SK-N-SH (cell line): ENCODE data around the gene MYADML2. TPM values are rescaled to one million over a fixed set of nuclear protein-coding genes. Genes with fewer than 3 reads are reported as not detected.
A peak's percentile ranks its signal among the peaks of the same experiment; 100 is the strongest.

Experiments
- CTCF ChIA-PET: fragments of 300-600, 350-600 bp; formaldehyde crosslinking; extraction: SDS; loops from one replicate; lab custom pipeline; 2021; lab: Yijun Ruan, JAX
- POLR2A ChIA-PET: fragments of 350-600 bp; sonication (Branson Sonifier 250); formaldehyde crosslinking; extraction: SDS; loops from one replicate; lab custom pipeline; 2020; ENCODE audit warnings: antibody characterized with exemption, inconsistent platforms; lab: Yijun Ruan, JAX
- DNase-seq: peaks from one replicate; pipeline ENCODE4 v3.0.0; 2012
- H2AFZ ChIP-seq: fragments of 200-600 bp; sonication (generic); 2 replicates; pipeline ENCODE4 v1.8.1; 2016; ENCODE audit warnings: antibody characterized with exemption, mild to moderate bottlenecking, low read depth
- H3F3A ChIP-seq: fragments of 200-600 bp; sonication (generic); replicated peaks from 2 replicates; pipeline ENCODE3; 2016; ENCODE audit warnings: antibody characterized with exemption, mild to moderate bottlenecking; ENCODE audit not compliant: insufficient read depth
- H3K27ac ChIP-seq, 2 experiments: fragments of 200-500 bp in 1 of 2; fragments of 200-600 bp in 1 of 2; sonication (Bioruptor generic) in 1 of 2; sonication (generic), shearing (Covaris generic) in 1 of 2; 2 replicates each; pipeline versions ENCODE4 v1.5.1 to v1.6.1; 2014 to 2016; ENCODE audit warnings: low read depth in 2 of 2, inconsistent platforms in 1 of 2, low read length in 1 of 2, mild to moderate bottlenecking in 1 of 2, mixed read lengths in 1 of 2
- H3K27me3 ChIP-seq: fragments of 200-600 bp; sonication (generic), shearing (Covaris generic); 2 replicates; pipeline ENCODE4 v1.6.1; 2016; ENCODE audit warnings: mixed run types; ENCODE audit not compliant: insufficient read depth
- H3K36me3 ChIP-seq, 2 experiments: fragments of 200-500 bp in 1 of 2; fragments of 200-600 bp in 1 of 2; sonication (Bioruptor generic) in 1 of 2; sonication (generic) in 1 of 2; replicated peaks in 1 of 2; 2 replicates each; pipeline versions ENCODE3 to v1.5.1; 2014 to 2016; ENCODE audit warnings: low read length in 1 of 2, mild to moderate bottlenecking in 1 of 2; ENCODE audit not compliant: insufficient read depth in 2 of 2, control insufficient read depth in 1 of 2
- H3K4me1 ChIP-seq, 2 experiments: fragments of 200-500 bp in 1 of 2; fragments of 200-600 bp in 1 of 2; sonication (Bioruptor generic) in 1 of 2; sonication (generic), shearing (Covaris generic) in 1 of 2; 2 replicates each; pipeline versions ENCODE4 v1.5.1 to v1.6.1; 2014 to 2016; ENCODE audit warnings: low read depth in 1 of 2, low read length in 1 of 2, mixed run types in 1 of 2; ENCODE audit not compliant: insufficient read depth in 2 of 2, control insufficient read depth in 1 of 2
- H3K4me2 ChIP-seq: fragments of 200-600 bp; sonication (generic), shearing (Covaris generic); 2 replicates; pipeline ENCODE4 v1.6.1; 2017; ENCODE audit warnings: mixed run types
- H3K4me3 ChIP-seq, 2 experiments: fragments of 200-500 bp in 1 of 2; fragments of 200-600 bp in 1 of 2; sonication (Bioruptor generic) in 1 of 2; sonication (generic), shearing (Covaris generic) in 1 of 2; 2 replicates each; pipeline versions ENCODE4 v1.5.1 to v1.8.1; 2014 to 2016; ENCODE audit warnings: low read depth in 2 of 2, inconsistent platforms in 1 of 2, low read length in 1 of 2, mild to moderate bottlenecking in 1 of 2, mixed read lengths in 1 of 2, moderate library complexity in 1 of 2
- H3K79me2 ChIP-seq: fragments of 200-600 bp; sonication (generic); 2 replicates; pipeline ENCODE4 v1.8.1; 2017; ENCODE audit warnings: mild to moderate bottlenecking; ENCODE audit not compliant: insufficient read depth
- H3K9ac ChIP-seq: fragments of 200-600 bp; sonication (generic); 2 replicates; pipeline ENCODE4 v1.6.1; 2017; ENCODE audit warnings: mixed run types
- H3K9me2 ChIP-seq: fragments of 200-600 bp; sonication (generic); 2 replicates; pipeline ENCODE4 v1.6.1; 2017; ENCODE audit warnings: mixed run types
- H3K9me3 ChIP-seq: fragments of 200-600 bp; sonication (generic); 2 replicates; pipeline ENCODE4 v1.6.1; 2017; ENCODE audit warnings: mixed run types, mild to moderate bottlenecking, moderate library complexity
- H4K20me1 ChIP-seq: fragments of 200-600 bp; sonication (generic); 2 replicates; pipeline ENCODE4 v1.6.1; 2017; ENCODE audit warnings: mild to moderate bottlenecking, mixed run types; ENCODE audit not compliant: insufficient read depth
- CTCF ChIP-seq: fragments of 200-600 bp; sonication (generic); IDR thresholded peaks from 2 replicates; pipeline ENCODE4 v1.6.1; 2017; ENCODE audit warnings: antibody characterized with exemption, mild to moderate bottlenecking, moderate library complexity
- ELF1 ChIP-seq: IDR thresholded peaks from 2 replicates; pipeline ENCODE4 v1.4.0; 2012
- EP300 ChIP-seq, 2 experiments: IDR thresholded peaks; 2 replicates each; pipeline versions ENCODE4 v1.4.0 to v1.6.1; 2012; ENCODE audit warnings: borderline replicate concordance in 1 of 2, low read depth in 1 of 2, low read length in 1 of 2
- FOXJ3 ChIP-seq: sonication (generic); formaldehyde crosslinking; IDR thresholded peaks from 2 replicates; pipeline ENCODE4 v1.5.1; 2020; ENCODE audit warnings: mild to moderate bottlenecking, missing genetic modification reagents
- GABPA ChIP-seq: IDR thresholded peaks from 2 replicates; pipeline ENCODE4 v1.4.0; 2012; ENCODE audit warnings: low read depth, mild to moderate bottlenecking
- MAX ChIP-seq: IDR thresholded peaks from 2 replicates; pipeline ENCODE4 v1.4.0; 2012; ENCODE audit warnings: low read depth
- MXI1 ChIP-seq: IDR thresholded peaks from 2 replicates; pipeline ENCODE4 v1.6.1; 2012; ENCODE audit warnings: mild to moderate bottlenecking, low read depth, low read length, improper control_type of control experiment
- NRF1 ChIP-seq: IDR thresholded peaks from 2 replicates; pipeline ENCODE4 v1.6.1; 2012; ENCODE audit warnings: low read depth, mild to moderate bottlenecking, low read length
- PBX3 ChIP-seq: IDR thresholded peaks from 2 replicates; pipeline ENCODE4; 2012
- POLR2AphosphoS5 ChIP-seq: IDR thresholded peaks from 2 replicates; pipeline ENCODE4 v1.6.1; 2012; ENCODE audit warnings: low read depth, low read length
- SIN3A ChIP-seq: IDR thresholded peaks from 2 replicates; pipeline ENCODE4 v1.6.1; 2012; ENCODE audit warnings: low read depth, mild to moderate bottlenecking, low read length, moderate library complexity, borderline replicate concordance
- TAF1 ChIP-seq: IDR thresholded peaks from 2 replicates; pipeline ENCODE4 v1.6.1; 2012; ENCODE audit warnings: low read depth, mild to moderate bottlenecking, low read length, moderate library complexity, borderline replicate concordance
- USF2 ChIP-seq: fragments of 150-350 bp; IDR thresholded peaks from 2 replicates; pipeline ENCODE4 v1.6.1; 2017; ENCODE audit warnings: antibody characterized with exemption, low read length, low read depth, borderline replicate concordance
- YY1 ChIP-seq: IDR thresholded peaks from 2 replicates; pipeline ENCODE4 v1.4.0; 2012; ENCODE audit warnings: low read depth, mild to moderate bottlenecking
- WGBS: methylation state at CpG from one replicate; pipeline ENCODE4 v1.1.6; 2017; ENCODE audit warnings: low lambda C conversion rate; 5-methylcytosine and 5-hydroxymethylcytosine counted together
- polyA plus RNA-seq, 3 experiments: library from polyadenylated mRNA; depleted of rRNA; stranded (reverse); fragments of >200 nt; gene quantifications; 2 replicates each; pipeline ENCODE4 v1.2.3, GENCODE V29; 2012

Gene MYADML2
- polyA plus RNA-seq, 1 of the 3 experiments (the other 2 are of a cell fraction) = not detected

GRCh38 chr17:81917565-81918332, 29.3 kb downstream of the MYADML2 start, which contains the start of gene SIRT7:
TSS of gene SIRT7 (minus strand) at chr17:81918176. CDS start at chr17:81918131, 45 bp downstream.
- H2AFZ ChIP-seq = no peak within 1 kb of the TSS
- peaks cover 28% of the 10 kb centered on the region for H3F3A ChIP-seq
- H3K27me3 ChIP-seq = no peaks in the 10 kb centered on the region
- H3K4me2 ChIP-seq = peak within 1 kb of the TSS; percentile 76
- no peaks in the 10 kb centered on the region for H3K9me2 ChIP-seq
- peaks cover 72% of the 10 kb centered on the region for H3K79me2 ChIP-seq
- ChIA-PET POLR2A (interaction anchor here (0.7 to 1.3 kb wide), 4 partner anchors 9 to 51 kb away, joined by 3 to 5 read pairs (median 4); partner anchors contain the start of genes MAFG and PYCR1), CTCF (interaction anchor here (0.7 to 3.4 kb wide), 8 partner anchors 10 to 58 kb away, joined by 3 to 22 read pairs (median 4); partner anchors contain the start of genes MAFG, NOTUM and NPB)
- H3K9ac ChIP-seq = peak within 1 kb of the TSS; percentile 68
- no peaks in the 10 kb centered on the region for H3K9me3 ChIP-seq
- peaks cover 7 to 21% of the 10 kb centered on the region in 2 experiments; a peak in 3 of 4 replicates for H3K4me1 ChIP-seq
- peak within 1 kb of the TSS; percentile 4 to 71; a peak in 3 of 4 replicates for H3K27ac ChIP-seq
- DNase-seq = peak; percentile 100
- peak within 1 kb of the TSS; percentile 89 to 100 for H3K4me3 ChIP-seq
- H3K36me3 ChIP-seq = peaks cover 20 to 75% of the 10 kb centered on the region in 2 experiments
- TF ChIP-seq SIN3A = peak; percentile 69; the same call in 1 of the 2 replicates
- no peak for TF ChIP-seq EP300 (IDR thresholded peaks at IDR 0.05; ENCODE audit: borderline replicate concordance in 1 of 2, low read depth in 1 of 2, low read length in 1 of 2)
- no peak for TF ChIP-seq FOXJ3 (CRISPR knock-in tag)
- no peak for TF ChIP-seq CTCF
- TF ChIP-seq PBX3 = peak; percentile 49; the same call in 1 of the 2 replicates
- peak; percentile 87 for TF ChIP-seq POLR2AphosphoS5
- peak; percentile 81 for TF ChIP-seq TAF1
- TF ChIP-seq NRF1 = peak; percentile 81
- TF ChIP-seq YY1 = peak; percentile 75
- peak; percentile 55; the same call in 1 of the 2 replicates for TF ChIP-seq MXI1
- TF ChIP-seq ELF1 = peak; percentile 93
- peak; percentile 21; the same call in 1 of the 2 replicates for TF ChIP-seq MAX
- no peak for TF ChIP-seq USF2
- TF ChIP-seq GABPA = peak; percentile 78
- 1% methylated on average over 39 of the region's 94 CpGs for WGBS
- H4K20me1 ChIP-seq = peaks cover 68% of the 10 kb centered on the region
